T1000 (cell line): Measurements from ENCODE around the gene IL4.
"Not testable (repeated sequence)": the region's sequence is repeated elsewhere in the genome, so short reads cannot be mapped to it uniquely, and the experiment has no call there.

Source experiments
- DNase-seq: peaks from one replicate; lab custom pipeline; 2025; ENCODE audit warnings: mixed read lengths; lab: John Stamatoyannopoulos, UW

IL4 gene

GRCh38 chr5:132674671-132675506, 1.1 kb downstream of the IL4 start:
- DNase-seq, result peak; percentile 46

GRCh38 chr5:132675936-132676689, 2.3 kb downstream of the IL4 start:
- no peak for DNase-seq

DNA sequence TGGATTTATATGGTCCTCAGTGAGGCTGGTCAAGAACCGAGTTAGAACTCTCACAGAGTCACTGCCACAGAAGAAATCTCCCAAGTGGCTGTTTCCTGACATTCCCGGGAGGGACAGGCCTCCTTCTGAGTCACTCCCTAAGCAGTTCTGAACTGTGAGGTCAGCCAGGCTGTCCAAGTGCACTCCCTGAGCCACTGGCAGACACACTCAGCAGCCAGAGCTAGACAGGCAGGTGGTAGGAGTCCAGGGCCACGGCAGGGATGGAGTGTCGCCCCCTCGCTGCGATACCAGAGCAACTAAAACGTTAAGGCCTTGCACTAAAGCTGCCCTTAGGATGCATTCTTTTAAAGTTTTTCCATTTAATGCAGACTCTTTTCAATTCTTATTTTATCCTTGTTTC, 3.4 kb downstream of the IL4 start:
- DNase-seq, result peak; percentile 62

- no peak for DNase-seq
These were observed 4.1 kb downstream of the IL4 start for GRCh38 chr5:132677682-132678400.

DNA sequence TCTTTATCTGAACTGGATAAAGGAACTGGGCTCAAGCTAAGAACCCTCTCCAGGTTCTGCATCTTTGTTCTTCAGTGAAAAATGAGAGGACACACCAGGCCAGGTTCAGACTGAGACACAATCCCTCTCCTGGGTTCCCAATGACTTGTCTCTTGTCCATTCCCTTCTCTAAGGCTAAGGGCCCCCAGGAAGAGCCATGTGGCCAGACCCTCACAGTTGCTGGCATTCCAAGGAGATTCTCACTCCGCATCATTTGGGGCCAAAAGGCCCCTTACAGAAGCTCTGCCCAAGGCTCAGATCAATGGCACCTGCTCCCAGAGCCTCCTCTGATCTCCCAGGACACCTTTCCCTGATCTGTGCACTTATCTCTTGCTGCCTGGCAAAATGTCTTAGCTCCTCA, 4.9 kb downstream of the IL4 start:
- DNase-seq, result no peak

DNA sequence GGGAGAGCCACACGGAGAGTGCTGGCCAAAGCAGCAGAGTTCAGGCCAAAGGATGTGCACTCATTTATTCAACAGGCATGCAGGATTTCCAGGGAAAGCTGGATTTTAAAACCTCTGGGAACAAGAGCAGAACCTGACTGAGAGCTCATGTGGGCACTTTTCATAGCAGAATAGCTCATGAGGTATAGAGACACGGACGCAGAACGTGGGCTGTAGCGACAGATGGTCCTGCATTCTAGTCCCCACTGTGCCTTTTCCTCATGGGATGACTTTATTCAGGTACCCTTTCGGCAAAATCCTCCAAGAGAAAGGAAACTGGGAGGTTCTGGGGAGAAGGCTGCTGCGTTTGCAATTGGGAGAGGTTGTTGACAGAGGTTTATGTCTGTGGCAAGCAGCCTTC, 5.4 kb downstream of the IL4 start:
- no peak for DNase-seq

GRCh38 chr5:132679717-132680380, 6.1 kb downstream of the IL4 start:
- DNase-seq, result no peak

DNA sequence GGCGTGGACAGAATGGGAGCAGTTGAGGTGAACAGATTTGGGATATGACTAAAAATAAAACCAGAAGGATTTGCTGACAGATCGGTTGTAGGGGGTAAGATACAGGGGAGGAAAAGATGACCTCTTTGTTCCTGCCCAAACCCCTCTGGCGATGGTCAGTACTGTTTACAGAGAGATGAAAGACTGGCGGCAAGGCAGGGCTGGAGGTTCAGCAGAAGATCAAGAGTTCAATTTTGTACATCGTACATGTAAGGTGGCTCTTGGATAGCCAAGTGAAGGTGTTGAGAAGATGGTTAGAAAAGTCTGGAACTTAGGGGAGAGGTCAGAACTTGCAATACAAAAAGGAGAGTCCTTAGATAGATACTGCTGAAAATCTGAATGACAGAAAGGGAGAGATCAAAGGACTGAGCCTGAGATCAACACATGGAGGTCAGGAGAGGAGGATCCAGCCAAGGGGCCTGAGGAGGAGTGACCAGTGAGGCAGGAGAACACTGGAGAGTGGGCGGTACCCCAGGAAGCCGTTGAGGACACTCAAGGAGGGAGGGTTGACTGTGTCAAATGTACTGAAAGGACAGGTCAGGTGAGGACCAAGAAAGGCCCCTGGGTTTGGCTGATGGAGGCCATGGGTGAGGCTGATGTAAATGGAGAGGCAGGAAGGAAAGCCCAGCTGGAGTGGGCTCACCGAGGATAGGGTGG, 7.1 kb downstream of the IL4 start:
- no peak for DNase-seq

GRCh38 chr5:132681476-132681831, 7.7 kb downstream of the IL4 start:
- DNase-seq, result no peak

- DNase-seq, result no peak
These were observed 8.2 kb downstream of the IL4 start for GRCh38 chr5:132681983-132682382.

DNA sequence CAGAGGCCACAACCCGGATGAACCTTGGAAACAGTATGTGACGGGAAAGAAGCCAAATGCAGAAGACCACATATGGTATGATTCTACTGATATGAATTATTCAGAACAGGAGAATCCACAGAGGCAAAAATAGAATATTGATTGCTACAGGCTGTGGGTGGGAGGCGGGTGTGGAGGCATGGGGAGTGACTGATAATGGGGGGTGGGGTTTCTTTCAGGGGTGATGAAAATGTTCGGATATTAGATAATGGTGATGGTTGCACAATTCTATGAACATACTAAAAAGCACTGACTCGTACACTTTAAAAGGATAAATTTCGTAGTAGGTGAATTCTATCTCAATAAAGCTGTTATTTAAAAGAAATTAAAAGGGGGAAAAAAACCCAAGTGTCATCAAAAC, 10.7 kb downstream of the IL4 start:
- no peak for DNase-seq

- DNase-seq, result no peak
These were observed 11.3 kb downstream of the IL4 start for GRCh38 chr5:132684922-132685720.

DNA sequence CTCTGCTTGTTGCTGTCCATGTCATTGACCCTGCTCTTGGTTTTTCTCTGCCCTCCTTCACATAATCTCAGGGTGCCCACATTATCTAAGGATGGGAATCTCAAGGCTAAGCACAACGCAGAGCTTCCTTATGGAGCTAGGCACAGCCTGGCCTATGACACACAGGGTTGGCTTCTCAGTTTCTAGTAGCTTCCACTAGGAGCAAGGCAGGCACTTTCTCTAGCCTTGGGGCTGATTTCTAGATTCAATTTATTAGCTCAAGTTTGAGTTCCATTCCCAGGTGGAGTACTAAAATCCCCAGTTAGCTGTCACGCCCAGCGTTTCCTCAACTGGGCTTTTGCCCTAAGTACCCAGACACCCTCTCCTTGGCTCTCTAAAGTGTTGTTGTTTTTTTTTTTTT, 12.4 kb downstream of the IL4 start:
- DNase-seq, result no peak

GRCh38 chr5:132687995-132688394, 14.2 kb downstream of the IL4 start:
- DNase-seq, result no peak

DNA sequence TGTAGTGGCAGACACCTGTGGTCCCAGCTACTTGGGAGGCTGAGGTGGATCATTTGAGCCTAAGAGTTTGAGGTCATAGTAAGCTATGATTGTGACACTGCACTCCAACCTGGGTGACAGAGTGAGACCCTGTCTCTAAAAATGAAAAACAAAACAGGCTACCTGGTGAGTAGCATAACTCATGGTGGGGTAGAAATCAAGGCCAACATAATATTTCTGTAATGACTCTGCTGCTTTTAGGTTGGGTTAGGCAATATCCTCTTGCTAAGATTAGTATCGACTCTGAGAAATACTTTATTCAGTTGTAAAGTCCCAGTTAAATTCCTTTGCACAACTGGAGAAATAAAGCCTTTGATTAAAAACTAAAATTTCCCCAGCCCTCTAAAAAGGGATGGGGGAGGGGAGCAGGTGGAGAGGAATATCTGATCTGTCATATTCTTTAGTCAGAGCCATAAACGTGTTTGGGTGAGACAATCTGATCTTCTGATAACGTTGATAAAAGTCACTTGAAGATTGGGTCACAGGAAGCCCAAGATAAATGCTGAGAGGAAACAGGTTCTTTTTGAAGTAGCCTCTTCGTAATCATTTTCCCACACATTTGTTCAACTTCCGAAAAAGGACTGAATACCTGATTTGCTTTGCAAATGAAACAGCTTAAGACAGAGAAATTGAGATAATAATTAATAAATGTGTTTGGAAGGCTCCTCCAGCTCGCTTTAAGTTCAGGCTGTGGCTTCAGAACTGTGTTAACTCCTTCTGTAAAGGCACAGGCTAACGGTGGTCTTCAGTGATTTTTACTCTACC, 14.9 kb downstream of the IL4 start:
- no peak for DNase-seq

DNA sequence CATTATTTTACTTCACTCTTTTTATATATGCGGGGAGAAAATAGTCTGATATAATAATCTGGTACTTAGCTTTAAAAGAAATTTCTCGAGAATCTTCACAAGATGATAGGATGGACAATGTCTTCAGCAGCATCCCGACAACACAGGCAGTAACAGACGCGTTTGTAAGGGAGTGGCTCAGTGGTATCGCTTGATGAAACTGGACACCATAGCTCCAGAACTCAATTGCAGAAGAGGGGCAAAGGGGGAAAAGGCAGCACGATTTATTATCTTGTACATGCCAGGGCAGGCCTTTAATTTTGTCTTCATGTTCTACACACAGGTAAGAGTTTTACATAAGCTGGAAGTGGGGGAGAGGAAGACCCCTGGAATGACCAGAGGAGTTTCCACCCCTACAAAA, 15.7 kb downstream of the IL4 start:
- no peak for DNase-seq

- DNase-seq, result no peak
These were observed 16.4 kb downstream of the IL4 start for GRCh38 chr5:132690156-132690555.

- DNase-seq, result not testable (repeated sequence)
These were observed 18.2 kb downstream of the IL4 start for GRCh38 chr5:132691755-132692631.

DNA sequence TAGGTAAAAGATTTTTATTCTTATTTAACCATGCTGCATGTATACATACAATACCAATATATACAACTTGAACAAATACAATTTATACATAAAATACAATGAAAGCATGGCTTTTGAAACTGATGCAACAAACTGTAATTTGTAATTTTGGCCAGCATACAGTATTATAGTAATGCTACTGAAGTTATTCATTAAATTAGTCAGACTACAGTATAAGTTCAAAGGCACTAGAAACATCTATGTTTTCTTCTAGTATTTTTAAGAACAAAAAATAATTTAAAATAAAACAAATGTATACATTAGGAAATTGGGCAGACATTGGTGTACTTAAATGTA, 18.8 kb downstream of the IL4 start:
- DNase-seq, result no peak
